HG03565 (cell line): ENCODE results near the gene PPIB.
"Not testable (repeated sequence)": the region's sequence is repeated elsewhere in the genome, so short reads cannot be mapped to it uniquely, and the experiment has no call there.

ENCODE experiments used
- ATAC-seq: cut with Tn5 transposase; IDR thresholded peaks from one replicate; pipeline ENCODE4 v1.9.1; 2021; ENCODE audit warnings: mild to moderate bottlenecking, moderate library complexity; ENCODE audit not compliant: unreplicated experiment

The PPIB gene

GRCh38 chr15:64141798-64142512, 20.9 kb downstream of the PPIB start:
- no peak for ATAC-seq

- ATAC-seq = no peak
Observed at GRCh38 chr15:64138331-64138941, 24.4 kb downstream of the PPIB start.

GRCh38 chr15:64137226-64137833, 25.5 kb downstream of the PPIB start:
- ATAC-seq = no peak

- ATAC-seq = no peak
Observed at GRCh38 chr15:64136347-64136746, 26.5 kb downstream of the PPIB start.

- ATAC-seq = no peak
Observed at GRCh38 chr15:64134345-64134829, 28.4 kb downstream of the PPIB start.

- ATAC-seq = no peak
Observed at GRCh38 chr15:64133623-64134344, 29.0 kb downstream of the PPIB start.

- ATAC-seq = no peak
Observed at GRCh38 chr15:64132217-64132616, 30.6 kb downstream of the PPIB start.

- no peak for ATAC-seq
Observed at GRCh38 chr15:64131547-64131946, 31.3 kb downstream of the PPIB start.

- no peak for ATAC-seq
Observed at GRCh38 chr15:64130159-64130558, 32.7 kb downstream of the PPIB start.

GRCh38 chr15:64127521-64128270, 35.1 kb downstream of the PPIB start:
- no peak for ATAC-seq

GRCh38 chr15:64125978-64126377, 36.8 kb downstream of the PPIB start:
- ATAC-seq = no peak

GRCh38 chr15:64122936-64123351, 39.9 kb downstream of the PPIB start:
- no peak for ATAC-seq

- no peak for ATAC-seq
Observed at GRCh38 chr15:64122444-64122843, 40.4 kb downstream of the PPIB start.

- no peak for ATAC-seq
Observed at GRCh38 chr15:64121614-64122013, 41.2 kb downstream of the PPIB start.

- ATAC-seq = not testable (repeated sequence)
Observed at GRCh38 chr15:64120322-64120721, 42.5 kb downstream of the PPIB start.

- ATAC-seq = no peak
Observed at GRCh38 chr15:64117759-64118487, 44.9 kb downstream of the PPIB start.

GRCh38 chr15:64112904-64113303, 49.9 kb downstream of the PPIB start:
- no peak for ATAC-seq

- no peak for ATAC-seq
Observed at GRCh38 chr15:64112073-64112772, 50.6 kb downstream of the PPIB start.

- ATAC-seq = no peak
Observed at GRCh38 chr15:64111679-64112050, 51.2 kb downstream of the PPIB start.
